ENCODE measurements around the gene ARHGEF11. TPM values are rescaled to one million over a fixed set of nuclear protein-coding genes. Genes with fewer than 3 reads are reported as not detected.

Gene ARHGEF11
- total RNA-seq, 1 experiment from 2014 or later = 41.1 TPM

- H2BK120ac ChIP-seq (ENCODE audit: low read depth, low read length, poor library complexity, severe bottlenecking) = no peak overlapping the region
- H3K4me1 ChIP-seq (ENCODE audit: insufficient read depth, low read length) = peaks cover 4% of the 10 kb centered on the region; the same call in 1 of the 2 replicates
- H3K4me2 ChIP-seq (ENCODE audit: insufficient read depth, insufficient read length, low read length) = no peak overlapping the region
- H3K4ac ChIP-seq (ENCODE audit: low read depth, low read length) = no peak overlapping the region
- H2BK15ac ChIP-seq (ENCODE audit: low read depth, low read length) = no peak overlapping the region
- no peak overlapping the region for H3T11ph ChIP-seq (ENCODE audit: low read length)
- no peak overlapping the region for H2BK5ac ChIP-seq (ENCODE audit: insufficient read length, low read length)
- H2BK20ac ChIP-seq (ENCODE audit: low read depth, low read length, poor library complexity, severe bottlenecking) = no peak overlapping the region
- H3K18ac ChIP-seq (ENCODE audit: insufficient read length, low read depth, low read length) = no peak overlapping the region
- Mint-ChIP-seq H3K4me1 (peaks cover 15 to 17% of the 10 kb centered on the region in 2 experiments), H3K9me3 (no peaks in the 10 kb centered on the region; a peak in 1 of 5 replicates), H3K36me3 (ENCODE audit: insufficient read depth in 1 of 3, low read depth in 3 of 3) (no peaks in the 10 kb centered on the region), H3K4me3 (no peak overlapping the region), H3K27me3 (ENCODE audit: low read depth) (no peaks in the 10 kb centered on the region), H3K27ac (no peak overlapping the region)
- H3K79me1 ChIP-seq (ENCODE audit: insufficient read depth, low read depth, low read length, poor library complexity, severe bottlenecking) = no peaks in the 10 kb centered on the region
- no peak overlapping the region for H2AK5ac ChIP-seq (ENCODE audit: insufficient read length, low read length)
- H4K91ac ChIP-seq (ENCODE audit: insufficient read length, low read depth, low read length) = no peak overlapping the region
- H4K5ac ChIP-seq (ENCODE audit: insufficient read length, low read depth, low read length) = no peak overlapping the region
- no peak overlapping the region for H3K9ac ChIP-seq (ENCODE audit: extremely low read depth, insufficient read length, low read length)
- no peak for DNase-seq
- H3K56ac ChIP-seq (ENCODE audit: insufficient read length, low read depth, low read length) = no peak overlapping the region
- no peak overlapping the region for H3K14ac ChIP-seq (ENCODE audit: insufficient read depth, low read length)
- H3K79me2 ChIP-seq (ENCODE audit: insufficient read depth, low read length) = no peaks in the 10 kb centered on the region; the same call in 1 of the 2 replicates
- TF ChIP-seq CTCF (conservative IDR thresholded peaks at IDR 0.05) = no peak
- H4K8ac ChIP-seq (replicated peaks; ENCODE audit: insufficient read length, low read depth, low read length) = no peak overlapping the region
- WGBS (ENCODE audit: extremely low coverage, insufficient read length, low lambda C conversion rate) = no CpG with 5 or more reads among the region's 3 CpGs
- H3K23me2 ChIP-seq (ENCODE audit: insufficient read length, low read depth, low read length, poor library complexity, severe bottlenecking) = no peaks in the 10 kb centered on the region
- no peak overlapping the region for H2BK12ac ChIP-seq (ENCODE audit: insufficient read length, low read depth, low read length)
- H3K23ac ChIP-seq (ENCODE audit: insufficient read length, low read depth, low read length) = no peak overlapping the region
- H3K27me3 ChIP-seq (ENCODE audit: insufficient read depth, low read length) = no peaks in the 10 kb centered on the region
- H3K9me3 ChIP-seq (ENCODE audit: control insufficient read depth, low read depth, low read length) = no peaks in the 10 kb centered on the region
- no peaks in the 10 kb centered on the region for H4K20me1 ChIP-seq (ENCODE audit: control insufficient read depth, insufficient read depth, insufficient read length)
- H3K27ac ChIP-seq (ENCODE audit: insufficient read length, low read depth, low read length) = no peak overlapping the region
- no peak overlapping the region for H2AFZ ChIP-seq (ENCODE audit: low read length)
Observed at GRCh38 chr1:157011845-157012244, 33.7 kb downstream of the ARHGEF11 start.

Data from H9 (cell line).